ENCODE measurements around the gene CRYBG2.

Gene CRYBG2

DNA sequence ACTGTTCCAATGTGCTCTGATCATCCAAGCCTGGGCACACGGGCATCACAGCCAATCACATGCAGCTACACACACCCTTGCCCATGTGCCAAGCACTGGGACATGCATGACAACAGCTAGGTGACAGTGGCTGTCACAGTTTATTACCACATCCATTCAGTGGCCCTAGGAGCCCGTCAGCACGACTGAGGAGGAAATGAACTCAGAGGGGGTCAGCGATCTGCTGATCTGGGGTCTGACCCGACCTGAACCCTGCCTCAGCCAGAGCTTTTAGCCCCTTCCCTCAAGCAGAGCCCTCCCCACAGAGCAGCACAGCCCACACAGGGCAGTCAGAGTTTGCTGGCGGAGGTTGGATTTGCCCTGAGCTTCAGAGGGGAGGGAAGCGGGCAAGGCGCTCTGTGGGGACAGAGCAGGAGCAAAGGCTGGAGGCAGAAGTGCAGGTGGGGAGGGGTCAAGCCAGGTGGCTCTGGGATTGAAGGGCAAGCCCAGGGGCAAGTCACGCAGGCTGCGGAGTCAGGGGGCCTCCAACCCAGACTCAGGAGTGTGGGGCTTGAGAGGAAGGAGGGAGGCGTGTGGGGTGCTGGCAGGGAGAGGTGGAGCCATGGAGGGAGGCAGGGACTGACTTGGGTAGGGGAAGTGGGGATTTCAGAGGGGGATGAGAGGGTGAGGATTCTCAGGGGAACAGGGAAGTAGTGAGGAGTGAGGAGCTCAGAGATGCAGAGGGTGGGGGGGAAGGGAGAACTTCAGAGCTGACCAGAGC lies 63.6 kb downstream of the CRYBG2 start:
- Histone ChIP-seq H3K27me3 (ENCODE audit: control insufficient read depth in 1 of 2, insufficient read depth in 2 of 2, low read length in 2 of 2) (no peaks in the 10 kb centered on the region), H3K4me1 (ENCODE audit: control insufficient read depth, insufficient read depth, low read length) (peaks cover 15% of the 10 kb centered on the region)

DNA sequence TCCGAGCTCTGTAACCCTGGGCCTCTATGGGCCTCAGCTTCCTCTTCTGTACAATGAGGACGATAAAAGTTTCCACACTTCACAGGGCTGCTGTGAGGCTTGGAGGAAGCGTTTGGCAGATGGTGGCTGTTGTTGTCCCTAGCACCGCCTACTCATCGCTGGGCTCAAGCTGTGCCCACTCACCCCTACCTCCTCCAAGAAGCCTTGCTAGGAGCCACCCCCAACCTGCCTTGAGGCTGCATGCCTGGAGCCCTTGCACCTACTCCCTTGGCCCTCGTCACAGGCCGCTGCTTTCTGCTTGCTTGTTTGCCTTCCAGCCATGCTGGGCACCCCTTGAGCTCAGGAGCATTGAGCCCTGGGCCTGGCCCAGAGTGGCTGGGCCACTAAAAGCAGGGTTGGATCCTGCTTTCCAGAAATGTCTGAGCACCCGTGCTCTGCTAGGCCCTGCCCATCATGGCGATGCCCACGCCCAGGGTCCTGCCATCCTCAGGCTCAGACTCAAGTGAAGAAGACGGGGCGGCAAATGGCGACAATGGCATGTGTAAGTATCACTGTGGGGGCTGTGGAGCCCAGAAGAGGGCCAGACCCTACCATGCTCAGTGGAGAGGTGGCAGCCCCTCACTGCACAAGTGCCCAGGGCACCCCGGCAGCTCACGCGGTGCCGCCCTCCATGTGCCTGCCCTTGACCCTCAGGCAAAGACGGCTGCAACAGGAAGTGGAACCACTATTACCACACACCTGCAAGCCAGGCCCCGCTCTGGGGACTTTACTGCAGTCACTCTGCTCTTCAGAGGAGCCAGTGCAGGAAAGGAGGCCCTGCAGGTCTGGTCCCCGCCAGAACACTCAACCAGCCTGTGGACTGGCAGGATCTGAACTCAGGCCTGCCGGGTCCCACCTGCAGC lies 64.5 kb downstream of the CRYBG2 start:
- H3K27me3 ChIP-seq (ENCODE audit: control insufficient read depth in 1 of 2, insufficient read depth in 2 of 2, low read length in 2 of 2), result no peaks in the 10 kb centered on the region
- no peak overlapping the region for H3K27ac ChIP-seq (ENCODE audit: low read length)
- H3K4me3 ChIP-seq (ENCODE audit: low read length in 2 of 2), result no peak overlapping the region
- no peaks in the 10 kb centered on the region for H3K36me3 ChIP-seq (ENCODE audit: control insufficient read depth in 2 of 2, insufficient read depth in 2 of 2, low read length in 2 of 2)
- no peak overlapping the region for H3K9ac ChIP-seq (ENCODE audit: low read length in 2 of 2)
- H3K4me1 ChIP-seq (ENCODE audit: control insufficient read depth, insufficient read depth, low read length), result peaks cover 23% of the 10 kb centered on the region
- H3K9me3 ChIP-seq (ENCODE audit: control insufficient read depth in 2 of 2, low read length in 2 of 2), result no peaks in the 10 kb centered on the region

More for the DNA sequence above, 63.6 kb downstream of the CRYBG2 start:
- Histone ChIP-seq H3K4me3 (ENCODE audit: low read length in 2 of 2) (no peak overlapping the region), H3K27ac (ENCODE audit: low read length) (no peak overlapping the region), H3K9me3 (ENCODE audit: control insufficient read depth in 2 of 2, low read length in 2 of 2) (no peaks in the 10 kb centered on the region), H3K9ac (ENCODE audit: low read length in 2 of 2) (no peak overlapping the region), H3K36me3 (ENCODE audit: control insufficient read depth in 2 of 2, insufficient read depth in 2 of 2, low read length in 2 of 2) (no peaks in the 10 kb centered on the region)

DNA sequence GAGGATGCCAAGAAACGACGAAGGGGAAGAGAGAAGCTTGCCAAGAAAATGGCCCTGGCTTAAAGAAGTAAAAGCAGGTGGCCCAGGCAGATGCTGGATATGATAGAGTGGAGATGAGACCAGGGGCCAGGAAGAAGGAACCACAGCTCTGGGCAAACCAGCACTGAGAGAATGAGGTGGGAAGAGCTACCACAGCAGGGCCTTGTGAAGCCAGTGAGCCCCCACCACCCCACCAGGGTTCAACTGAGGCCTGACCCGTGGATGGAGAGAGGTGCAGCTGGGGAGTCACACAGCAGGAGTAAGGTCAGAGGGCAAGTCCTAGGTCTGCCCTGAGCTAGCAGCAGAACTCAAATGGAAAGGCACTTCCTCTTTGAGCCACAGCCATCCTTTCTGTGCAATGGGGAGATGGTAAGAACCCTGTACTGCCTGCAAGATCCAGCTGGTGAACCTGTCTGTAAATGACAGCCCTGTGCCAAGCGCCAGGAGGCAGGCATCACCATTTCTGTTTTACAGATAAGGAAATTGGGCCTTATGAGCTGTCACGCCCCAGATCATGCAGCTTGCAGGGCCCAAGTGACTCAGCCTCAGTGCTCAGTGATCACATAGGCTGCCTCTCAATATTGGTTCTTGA lies 65.5 kb downstream of the CRYBG2 start:
- Histone ChIP-seq H3K9ac (ENCODE audit: low read length in 2 of 2) (no peak overlapping the region), H3K4me3 (ENCODE audit: low read length in 2 of 2) (no peak overlapping the region), H3K27me3 (ENCODE audit: control insufficient read depth in 1 of 2, insufficient read depth in 2 of 2, low read length in 2 of 2) (no peaks in the 10 kb centered on the region), H3K9me3 (ENCODE audit: control insufficient read depth in 2 of 2, low read length in 2 of 2) (no peaks in the 10 kb centered on the region), H3K27ac (ENCODE audit: low read length) (peak overlapping the region; percentile 18), H3K36me3 (ENCODE audit: control insufficient read depth in 2 of 2, insufficient read depth in 2 of 2, low read length in 2 of 2) (no peaks in the 10 kb centered on the region), H3K4me1 (ENCODE audit: control insufficient read depth, insufficient read depth, low read length) (peaks cover 25% of the 10 kb centered on the region)

DNA sequence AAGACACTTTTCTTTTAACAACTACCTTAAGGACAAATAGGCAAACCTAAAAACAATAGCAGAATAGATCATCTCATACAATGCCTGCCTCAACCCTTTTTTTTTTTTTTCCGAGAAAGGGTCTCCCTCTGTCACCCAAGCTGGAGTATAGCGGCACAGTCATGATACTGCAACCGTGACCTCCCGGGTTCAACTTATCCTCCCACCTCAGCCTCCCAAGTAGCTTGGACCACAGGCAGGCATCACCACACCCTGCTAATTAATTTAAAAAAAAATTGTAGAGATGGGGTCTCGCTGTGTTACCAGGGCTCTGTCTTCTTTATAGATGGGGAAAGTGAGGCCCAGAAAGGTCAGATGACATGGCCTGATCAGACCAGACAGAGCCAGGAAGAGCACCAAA lies 66.1 kb downstream of the CRYBG2 start:
- Histone ChIP-seq H3K9ac (ENCODE audit: low read length in 2 of 2) (no peak overlapping the region), H3K4me3 (ENCODE audit: low read length in 2 of 2) (no peak overlapping the region), H3K9me3 (ENCODE audit: control insufficient read depth in 2 of 2, low read length in 2 of 2) (no peaks in the 10 kb centered on the region), H3K36me3 (ENCODE audit: control insufficient read depth in 2 of 2, insufficient read depth in 2 of 2, low read length in 2 of 2) (no peaks in the 10 kb centered on the region), H3K27me3 (ENCODE audit: control insufficient read depth in 1 of 2, insufficient read depth in 2 of 2, low read length in 2 of 2) (no peaks in the 10 kb centered on the region), H3K4me1 (ENCODE audit: control insufficient read depth, insufficient read depth, low read length) (peaks cover 25% of the 10 kb centered on the region), H3K27ac (ENCODE audit: low read length) (peak overlapping the region; percentile 18)

DNA sequence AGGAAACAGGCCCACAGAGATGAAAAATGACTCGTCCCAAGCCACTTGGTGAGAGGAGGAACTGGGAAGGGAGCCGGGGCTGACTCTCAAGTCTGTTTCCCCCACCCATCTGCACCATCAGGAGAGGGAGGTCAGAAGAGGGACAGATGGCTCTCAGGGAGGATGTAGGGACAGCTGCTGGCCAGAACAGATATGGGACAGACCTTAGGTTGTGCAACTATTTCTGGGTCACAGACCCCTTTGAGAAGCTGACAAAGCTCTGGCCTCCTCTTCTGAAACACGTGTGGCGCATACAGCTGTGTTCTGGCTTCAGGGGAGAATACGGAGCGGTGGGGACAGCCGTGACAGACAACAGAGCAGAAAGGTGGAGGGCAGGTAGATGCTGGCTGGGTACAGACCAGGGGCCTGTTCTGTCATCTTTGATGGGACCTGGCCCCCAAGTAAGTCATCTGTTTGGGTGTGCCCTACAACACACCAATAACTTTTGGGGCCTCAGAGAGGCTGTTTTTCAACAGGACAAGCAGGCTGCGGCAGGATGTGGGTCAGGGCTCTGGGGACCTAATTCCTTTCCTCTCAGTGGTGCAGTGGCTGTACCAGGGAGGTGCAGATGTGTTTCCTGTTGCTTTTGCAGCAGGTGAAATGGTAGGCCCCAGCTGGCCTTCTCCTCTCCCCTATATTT lies 66.8 kb downstream of the CRYBG2 start:
- Histone ChIP-seq H3K9ac (ENCODE audit: low read length in 2 of 2) (peak overlapping the region in 1 of 2 donors; percentile 9), H3K27ac (ENCODE audit: low read length) (no peak overlapping the region), H3K36me3 (ENCODE audit: control insufficient read depth in 2 of 2, insufficient read depth in 2 of 2, low read length in 2 of 2) (no peaks in the 10 kb centered on the region), H3K4me3 (ENCODE audit: low read length in 2 of 2) (no peak overlapping the region), H3K9me3 (ENCODE audit: control insufficient read depth in 2 of 2, low read length in 2 of 2) (no peaks in the 10 kb centered on the region), H3K27me3 (ENCODE audit: control insufficient read depth in 1 of 2, insufficient read depth in 2 of 2, low read length in 2 of 2) (no peaks in the 10 kb centered on the region), H3K4me1 (ENCODE audit: control insufficient read depth, insufficient read depth, low read length) (peaks cover 28% of the 10 kb centered on the region)

DNA sequence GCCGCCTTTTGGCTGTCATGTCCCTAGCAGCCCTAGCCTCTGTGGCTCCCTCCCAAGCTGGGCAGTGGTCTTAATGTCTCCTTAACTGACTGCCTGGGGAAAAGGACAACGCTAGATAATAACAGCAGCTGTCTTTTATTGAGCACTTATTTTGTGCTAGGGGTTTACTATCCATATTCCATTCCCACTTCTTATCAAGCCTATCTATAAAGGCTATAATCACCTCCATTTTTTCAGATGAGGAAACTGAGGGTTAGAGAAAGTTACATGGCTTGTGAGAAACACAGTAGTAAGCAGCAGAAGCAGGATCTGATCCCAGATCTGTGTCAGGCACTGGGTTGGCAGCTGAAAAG lies 67.9 kb downstream of the CRYBG2 start:
- Histone ChIP-seq H3K9me3 (ENCODE audit: control insufficient read depth in 2 of 2, low read length in 2 of 2) (no peaks in the 10 kb centered on the region), H3K9ac (ENCODE audit: low read length in 2 of 2) (no peak overlapping the region), H3K27ac (ENCODE audit: low read length) (no peak overlapping the region), H3K4me1 (ENCODE audit: control insufficient read depth, insufficient read depth, low read length) (peaks cover 38% of the 10 kb centered on the region), H3K36me3 (ENCODE audit: control insufficient read depth in 2 of 2, insufficient read depth in 2 of 2, low read length in 2 of 2) (no peaks in the 10 kb centered on the region), H3K27me3 (ENCODE audit: control insufficient read depth in 1 of 2, insufficient read depth in 2 of 2, low read length in 2 of 2) (no peaks in the 10 kb centered on the region), H3K4me3 (ENCODE audit: low read length in 2 of 2) (no peak overlapping the region)

DNA sequence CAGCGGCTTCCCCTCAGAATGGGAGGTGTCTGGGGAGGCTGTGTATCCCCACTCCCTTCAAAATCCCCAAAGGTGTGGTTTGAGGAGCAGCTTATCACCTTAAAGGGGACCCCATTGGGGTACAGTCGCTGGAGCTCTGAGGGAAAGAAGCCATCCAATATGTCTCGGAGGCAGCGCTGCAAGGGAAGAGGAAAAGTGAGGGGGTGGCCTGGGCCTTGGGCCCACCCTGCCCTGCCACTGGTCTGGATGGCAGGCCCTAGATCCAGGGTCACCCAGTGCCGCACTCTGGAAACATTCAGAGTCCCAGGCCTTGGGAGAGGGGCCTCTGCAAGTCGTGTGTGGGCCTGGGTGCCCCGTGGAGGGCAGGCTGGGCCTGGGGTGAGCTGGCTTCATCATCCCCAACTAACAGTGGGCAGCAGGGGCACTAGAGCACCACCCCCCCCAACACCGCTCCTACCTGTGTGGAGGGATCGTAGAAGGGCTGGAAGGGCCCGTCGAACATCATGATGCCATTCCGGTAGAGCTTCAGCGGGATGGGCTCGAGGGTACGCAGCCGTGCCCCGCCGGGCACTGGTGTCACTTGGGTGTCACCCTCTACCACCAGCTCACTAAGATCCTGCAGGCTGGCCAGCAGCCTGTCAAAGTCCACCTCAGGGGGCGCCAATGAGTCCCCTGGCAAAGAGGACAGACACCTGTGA lies 68.4 kb downstream of the CRYBG2 start:
- Histone ChIP-seq H3K27ac (ENCODE audit: low read length) (no peak overlapping the region), H3K36me3 (ENCODE audit: control insufficient read depth in 2 of 2, insufficient read depth in 2 of 2, low read length in 2 of 2) (no peaks in the 10 kb centered on the region), H3K9me3 (ENCODE audit: control insufficient read depth in 2 of 2, low read length in 2 of 2) (no peaks in the 10 kb centered on the region), H3K4me1 (ENCODE audit: control insufficient read depth, insufficient read depth, low read length) (peaks cover 43% of the 10 kb centered on the region), H3K27me3 (ENCODE audit: control insufficient read depth in 1 of 2, insufficient read depth in 2 of 2, low read length in 2 of 2) (no peaks in the 10 kb centered on the region), H3K4me3 (ENCODE audit: low read length in 2 of 2) (no peak overlapping the region), H3K9ac (ENCODE audit: low read length in 2 of 2) (no peak overlapping the region)

DNA sequence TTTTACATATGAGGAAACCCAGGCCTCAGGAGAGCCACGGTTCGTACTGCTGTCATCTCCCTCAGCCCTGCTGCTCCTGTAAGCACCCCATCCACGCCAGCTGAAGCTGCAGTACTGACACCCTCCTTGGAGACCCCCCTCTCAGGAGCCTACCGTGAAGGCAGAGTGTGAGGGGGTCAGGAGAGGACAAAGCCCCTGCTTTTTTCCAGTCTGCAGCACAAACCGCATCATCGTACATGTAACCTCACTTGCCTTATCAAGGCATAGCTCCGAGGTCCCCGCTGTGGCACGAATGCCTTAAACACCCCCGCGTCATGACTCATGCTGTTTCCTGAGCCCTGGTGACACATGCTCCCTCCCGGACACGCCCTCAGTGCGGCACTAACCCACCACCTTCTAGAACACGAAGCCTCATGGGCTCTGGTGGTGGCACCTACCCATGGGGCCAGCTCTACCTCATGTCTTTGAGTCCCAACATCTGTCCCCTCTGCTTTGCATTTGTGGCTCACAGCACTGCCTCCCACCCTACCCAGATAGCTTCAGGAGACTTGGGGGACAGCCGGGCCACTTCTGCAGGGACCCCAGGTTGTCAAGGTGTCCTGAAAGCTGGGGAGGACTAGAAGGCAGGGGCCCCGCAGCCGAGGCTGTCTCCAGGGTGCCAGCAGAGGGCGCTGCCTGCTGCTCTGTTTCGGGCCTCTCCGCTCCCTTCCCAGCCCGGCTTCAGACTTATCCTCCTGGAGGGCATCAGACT lies 69.2 kb downstream of the CRYBG2 start:
- Histone ChIP-seq H3K36me3 (ENCODE audit: control insufficient read depth in 2 of 2, insufficient read depth in 2 of 2, low read length in 2 of 2) (no peaks in the 10 kb centered on the region), H3K4me3 (ENCODE audit: low read length in 2 of 2) (no peak overlapping the region), H3K9me3 (ENCODE audit: control insufficient read depth in 2 of 2, low read length in 2 of 2) (no peaks in the 10 kb centered on the region), H3K4me1 (ENCODE audit: control insufficient read depth, insufficient read depth, low read length) (peaks cover 47% of the 10 kb centered on the region), H3K27me3 (ENCODE audit: control insufficient read depth in 1 of 2, insufficient read depth in 2 of 2, low read length in 2 of 2) (no peaks in the 10 kb centered on the region), H3K9ac (ENCODE audit: low read length in 2 of 2) (no peak overlapping the region), H3K27ac (ENCODE audit: low read length) (no peak overlapping the region)

DNA sequence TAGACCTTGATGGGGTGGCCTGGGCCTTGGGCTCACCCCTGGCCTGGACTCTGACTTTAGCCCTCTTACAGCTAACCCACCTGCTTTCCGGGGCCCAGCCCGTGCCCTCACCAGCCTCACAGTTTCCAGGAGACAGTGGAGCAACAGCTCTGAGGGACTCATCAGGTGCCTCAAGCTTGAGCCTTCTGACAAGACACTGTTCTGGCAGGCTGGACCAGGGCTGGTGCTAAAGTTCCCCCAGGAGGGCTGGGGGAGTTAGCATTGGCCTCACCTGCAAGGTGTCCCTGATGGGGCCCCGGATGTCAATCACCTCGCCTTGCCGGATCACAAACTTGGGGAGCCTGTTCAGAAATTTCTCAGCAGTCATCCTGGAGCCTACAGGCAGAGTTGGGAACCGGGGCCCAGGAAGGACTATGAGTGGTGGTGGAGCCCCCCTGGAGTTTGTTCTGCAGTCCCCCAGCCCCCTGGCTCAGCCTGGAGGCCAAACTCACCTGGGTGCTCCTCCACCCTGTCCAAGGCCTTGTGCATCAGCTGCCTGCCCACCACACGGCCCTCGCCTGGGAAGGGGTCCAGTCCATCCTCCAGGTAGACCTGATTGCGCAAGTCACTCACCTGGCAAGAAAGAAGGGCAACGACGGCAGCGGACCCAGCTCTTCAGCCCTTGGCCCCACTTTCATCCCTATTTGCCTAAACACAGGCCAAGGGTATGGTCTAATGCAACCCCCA lies 69.9 kb downstream of the CRYBG2 start:
- H3K27ac ChIP-seq (ENCODE audit: low read length), result no peak overlapping the region
- H3K27me3 ChIP-seq (ENCODE audit: control insufficient read depth in 1 of 2, insufficient read depth in 2 of 2, low read length in 2 of 2), result no peaks in the 10 kb centered on the region
- H3K36me3 ChIP-seq (ENCODE audit: control insufficient read depth in 2 of 2, insufficient read depth in 2 of 2, low read length in 2 of 2), result no peaks in the 10 kb centered on the region
- H3K9me3 ChIP-seq (ENCODE audit: control insufficient read depth in 2 of 2, low read length in 2 of 2), result no peaks in the 10 kb centered on the region
- H3K9ac ChIP-seq (ENCODE audit: low read length in 2 of 2), result no peak overlapping the region
- H3K4me3 ChIP-seq (ENCODE audit: low read length in 2 of 2), result no peak overlapping the region
- peaks cover 51% of the 10 kb centered on the region for H3K4me1 ChIP-seq (ENCODE audit: control insufficient read depth, insufficient read depth, low read length)
